ENCODE measurements around the gene HES5.

DNA sequence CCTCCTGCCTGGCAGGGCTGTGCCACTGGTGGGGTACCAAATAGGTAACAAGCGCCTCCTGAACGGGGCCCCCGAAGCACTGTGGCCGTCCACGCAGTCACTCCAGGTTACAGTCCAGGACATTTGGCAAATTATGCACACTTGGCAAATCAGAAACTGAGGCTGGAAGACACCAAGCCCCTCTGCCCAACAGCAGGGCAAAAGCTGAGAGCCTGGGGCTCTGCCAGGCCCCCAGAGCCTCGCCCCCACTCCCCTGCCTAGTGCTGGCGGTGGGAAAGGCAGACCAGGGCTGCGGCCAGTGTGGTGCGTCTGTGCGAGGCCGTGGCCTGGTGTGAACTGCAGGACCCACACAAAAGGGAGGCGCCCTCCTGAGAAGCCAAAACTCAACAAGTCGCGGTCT is 13.1 kb downstream of the HES5 start:
- TF ChIP-seq CTCF (conservative IDR thresholded peaks at IDR 0.05; ENCODE audit: low read length) (no peak), EZH2phosphoT487 (IDR thresholded peaks at IDR 0.05; ENCODE audit: borderline replicate concordance, low read depth, low read length) (no peak)
